ENCODE data around the gene FBXO24.

FBXO24 gene

GRCh38 chr7:100574362-100575205, 11.5 kb upstream of the FBXO24 start:
- DNase-seq = no peak

- no peak for DNase-seq
Observed at GRCh38 chr7:100575206-100575631, 10.9 kb upstream of the FBXO24 start.

GRCh38 chr7:100575746-100576383, 10.3 kb upstream of the FBXO24 start:
- DNase-seq = no peak

- no peak for DNase-seq
Observed at GRCh38 chr7:100576384-100576993, 9.6 kb upstream of the FBXO24 start.

GRCh38 chr7:100577103-100577502, 9.0 kb upstream of the FBXO24 start:
- DNase-seq = no peak

- no peak for DNase-seq
Observed at GRCh38 chr7:100577507-100577906, 8.6 kb upstream of the FBXO24 start.

GRCh38 chr7:100578246-100579183, 7.6 kb upstream of the FBXO24 start:
- no peak for DNase-seq

- no peak for DNase-seq
Observed at GRCh38 chr7:100580466-100581283, 5.5 kb upstream of the FBXO24 start.

GRCh38 chr7:100582041-100582579, 4.0 kb upstream of the FBXO24 start:
- DNase-seq = no peak

- no peak for DNase-seq
Observed at GRCh38 chr7:100582650-100583049, 3.5 kb upstream of the FBXO24 start.

GRCh38 chr7:100583132-100584053, 2.7 kb upstream of the FBXO24 start:
- DNase-seq = no peak

- no peak for DNase-seq
Observed at GRCh38 chr7:100584054-100584682, 2.0 kb upstream of the FBXO24 start.

GRCh38 chr7:100584683-100585510, 1.2 kb upstream of the FBXO24 start:
- DNase-seq = no peak

- peak; percentile 41 for DNase-seq
Observed at GRCh38 chr7:100585511-100586265, 440 bp upstream of the FBXO24 start, which contains the start of gene LRCH4. Gene LRCH4 (minus strand): TSS chr7:100586129. CDS start chr7:100586100, 29 bp downstream.

GRCh38 chr7:100588438-100588837, 2.3 kb downstream of the FBXO24 start:
- no peak for DNase-seq

GRCh38 chr7:100589341-100589947, 3.3 kb downstream of the FBXO24 start:
- DNase-seq = no peak

- no peak for DNase-seq
Observed at GRCh38 chr7:100590077-100590737, 4.1 kb downstream of the FBXO24 start.
